NCI-H1105 (cell line): ENCODE measurements around the gene FAM24B.
"Not testable (repeated sequence)": the region's sequence is repeated elsewhere in the genome, so short reads cannot be mapped to it uniquely, and the experiment has no call there.

Experiments
- DNase-seq: peaks from one replicate; lab custom pipeline; 2025; lab: John Stamatoyannopoulos, UW

FAM24B gene

DNA sequence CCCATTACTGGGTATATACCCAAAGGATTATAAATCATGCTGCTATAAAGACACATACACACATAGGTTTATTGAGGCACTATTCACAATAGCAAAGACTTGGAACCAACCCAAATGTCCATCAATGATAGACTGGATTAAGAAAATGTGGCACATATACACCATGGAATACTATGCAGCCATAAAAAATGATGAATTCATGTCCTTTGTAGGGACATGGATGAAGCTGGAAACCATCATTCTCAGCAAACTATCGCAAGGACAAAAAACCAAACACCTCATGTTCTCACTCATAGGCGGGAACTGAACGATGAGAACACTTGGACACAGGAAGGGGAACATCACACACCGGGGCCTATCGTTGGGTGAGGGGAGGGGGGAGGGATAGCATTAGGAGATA is 21.3 kb downstream of the FAM24B start:
- DNase-seq = not testable (repeated sequence)

DNA sequence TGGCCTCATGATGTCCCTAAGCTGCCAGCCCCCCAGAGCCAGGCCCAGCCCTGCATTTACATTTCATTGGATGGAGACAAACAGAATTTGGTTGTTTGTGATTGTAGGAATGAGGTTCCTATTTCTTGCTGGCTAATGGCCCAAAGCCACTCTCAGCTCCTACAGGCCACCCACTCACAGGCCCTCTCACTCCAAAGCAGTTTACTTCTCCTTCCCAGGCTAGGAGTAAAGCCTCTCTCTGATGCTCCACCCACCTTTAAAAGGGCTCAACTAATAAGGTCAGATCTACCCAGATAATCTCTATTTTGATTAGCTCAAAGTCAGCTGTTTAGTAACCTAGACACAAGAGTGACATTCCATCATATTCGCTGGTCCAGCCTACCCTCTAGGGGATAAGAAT is 22.5 kb downstream of the FAM24B start:
- DNase-seq = no peak

DNA sequence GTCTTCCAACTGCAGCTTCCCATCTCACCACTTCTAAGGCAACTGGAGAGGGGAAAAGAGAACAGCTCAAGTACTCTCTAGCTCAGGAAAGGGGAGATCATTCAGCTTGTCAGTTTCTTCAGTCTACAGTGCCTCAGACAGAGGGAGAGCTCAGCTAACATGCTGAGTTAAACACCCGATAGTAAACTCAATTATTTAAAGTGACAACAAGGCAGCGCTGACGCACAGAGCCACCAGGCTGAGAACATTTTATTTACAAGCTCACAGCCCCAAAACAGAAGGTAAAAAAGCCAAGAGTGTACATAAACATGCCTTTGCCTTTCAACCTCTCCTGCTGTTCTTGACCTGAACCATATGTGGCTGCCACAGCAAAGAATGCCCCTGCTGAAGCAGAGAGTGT is 23.6 kb downstream of the FAM24B start:
- DNase-seq = no peak

DNA sequence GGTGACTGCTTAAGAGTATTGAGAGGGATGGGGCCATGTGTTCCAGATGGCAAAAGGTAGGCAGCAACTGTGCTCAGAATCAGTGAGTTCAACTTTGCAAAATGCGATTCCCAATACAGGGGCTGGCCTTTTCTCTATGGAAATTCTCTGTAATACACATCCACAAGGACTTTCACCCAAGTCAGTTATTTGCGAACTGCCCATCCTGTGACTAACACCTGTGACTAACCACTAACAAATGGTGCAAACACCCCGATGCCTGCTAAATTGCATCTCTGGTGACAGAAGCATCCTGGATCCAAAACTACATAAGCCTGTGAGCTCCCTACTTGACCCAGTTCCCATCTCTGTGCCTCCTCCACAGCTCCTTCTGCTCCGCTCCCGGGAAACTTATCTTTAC is 24.7 kb downstream of the FAM24B start:
- no peak for DNase-seq

DNA sequence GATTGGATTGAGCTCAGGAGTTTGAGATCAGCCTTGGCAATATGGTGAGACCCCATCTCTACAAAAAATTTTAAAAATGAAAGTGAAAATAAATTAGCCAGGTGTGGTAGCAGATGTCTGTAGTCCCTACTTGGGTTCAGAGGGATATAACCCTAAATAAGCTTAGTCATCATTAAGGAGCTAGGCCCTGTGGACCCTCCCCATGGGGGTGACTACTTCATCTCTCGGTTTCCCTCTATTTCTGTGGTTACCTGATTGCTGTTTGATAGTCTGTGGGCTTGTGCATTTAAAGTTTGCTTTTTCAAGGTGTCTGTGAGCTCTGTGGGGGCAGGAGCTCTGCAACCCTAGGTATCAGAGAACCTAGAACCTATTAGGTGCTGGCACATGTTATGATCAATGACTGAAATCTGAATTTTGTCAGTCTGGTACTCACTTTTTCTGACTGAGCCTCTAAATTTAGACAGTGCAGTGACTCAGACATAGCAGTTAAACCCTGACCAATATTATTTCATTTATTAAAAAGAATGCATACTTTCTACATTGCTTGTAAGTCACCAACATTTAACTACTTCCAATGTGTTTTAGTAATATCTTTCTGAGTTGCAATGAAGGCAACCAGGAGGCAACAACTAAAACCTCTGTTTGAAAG is 25.6 kb downstream of the FAM24B start:
- DNase-seq = no peak

DNA sequence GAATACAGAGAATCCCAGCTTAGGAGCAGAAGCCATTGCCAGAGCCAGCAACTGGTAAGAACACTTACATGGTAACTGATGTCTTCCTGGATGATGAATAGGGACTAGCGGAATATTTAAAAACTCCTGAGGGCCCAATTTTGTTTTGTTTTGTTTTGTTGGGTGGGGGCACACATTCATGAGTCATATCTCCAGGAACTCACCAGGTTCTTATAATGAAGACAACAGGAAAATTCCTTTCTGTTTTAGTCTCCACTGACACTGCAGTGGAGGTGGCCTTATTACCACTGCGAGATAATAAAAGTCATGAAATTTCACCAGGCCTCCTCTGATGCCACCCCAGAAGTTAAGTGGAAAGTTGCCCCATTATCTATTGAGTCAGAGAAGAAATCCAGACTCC is 27.1 kb downstream of the FAM24B start:
- DNase-seq = no peak

DNA sequence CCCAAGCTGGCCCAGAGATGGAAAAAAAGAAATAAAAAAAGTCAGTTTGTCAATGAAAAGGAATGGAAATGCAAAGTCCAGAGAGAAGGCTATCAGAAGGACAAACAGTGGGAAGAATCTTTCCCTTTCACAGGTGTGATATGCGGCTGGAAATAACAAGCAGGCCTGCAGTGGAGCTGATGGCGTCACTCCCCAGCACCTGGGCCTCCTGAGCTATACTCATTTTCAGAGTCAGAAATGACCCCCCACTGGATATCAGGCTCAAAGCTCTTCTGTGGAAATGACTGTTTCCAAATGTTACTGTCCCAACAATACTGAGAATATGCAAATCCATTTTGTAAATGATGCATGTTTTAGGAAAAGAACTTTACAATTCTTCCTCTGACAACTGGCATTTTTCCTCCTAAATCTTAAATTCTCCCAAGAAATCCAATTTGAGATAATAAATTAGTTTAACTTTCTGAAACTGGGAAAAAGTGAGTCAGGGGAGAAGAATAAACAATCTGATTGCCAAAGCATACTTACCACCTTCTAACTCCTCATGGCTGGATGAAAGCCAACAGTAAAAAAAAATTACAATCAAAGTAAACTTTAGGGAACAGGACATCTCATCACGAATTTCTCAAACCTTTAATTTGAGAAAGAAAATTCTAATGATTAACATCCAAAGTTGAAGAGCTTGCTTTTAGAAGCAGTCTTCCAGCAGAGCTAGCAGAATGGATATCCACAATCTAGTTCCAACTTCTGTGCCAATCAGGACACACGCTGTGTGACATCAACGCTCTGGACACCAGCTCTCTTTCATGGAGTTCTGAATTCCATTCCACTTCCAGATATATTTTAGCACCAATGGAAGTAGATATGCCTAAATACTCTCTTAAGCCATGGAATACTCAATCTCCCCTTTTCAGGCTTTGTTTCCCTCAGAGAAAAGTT is 28.4 kb downstream of the FAM24B start:
- no peak for DNase-seq

DNA sequence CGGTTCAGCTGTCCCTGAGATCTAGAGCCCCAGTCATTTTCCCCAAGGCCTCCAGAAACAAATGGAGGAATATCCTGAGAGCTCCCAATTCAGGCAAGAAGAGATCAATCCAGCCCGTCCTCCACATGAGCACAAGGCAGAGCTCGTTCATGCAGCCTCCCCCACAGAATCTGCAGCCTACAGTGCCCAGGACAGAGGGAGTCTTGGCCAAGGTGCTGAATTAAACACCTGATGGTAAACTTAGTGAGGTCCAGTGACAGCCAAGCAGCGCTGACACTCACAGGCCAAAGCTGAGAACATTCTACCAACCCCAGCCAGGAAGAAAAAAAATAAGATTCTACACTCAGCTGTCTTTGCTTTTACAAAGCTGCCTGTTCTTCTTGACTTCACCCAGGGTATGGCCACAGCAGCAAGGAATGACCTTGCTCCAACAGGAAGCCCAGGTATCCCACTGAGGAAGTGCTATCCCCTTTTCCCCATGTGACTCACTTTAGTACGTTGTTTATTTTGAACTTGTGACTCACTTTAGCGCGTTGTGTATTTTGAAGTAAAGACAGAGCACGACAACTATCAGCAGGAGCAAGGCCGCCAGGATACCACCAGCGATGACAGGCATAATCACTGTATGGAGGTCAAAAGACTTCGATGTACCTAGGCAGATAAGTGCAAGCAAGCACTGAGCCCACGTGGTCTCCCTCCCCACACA is 29.3 kb downstream of the FAM24B start:
- no peak for DNase-seq

DNA sequence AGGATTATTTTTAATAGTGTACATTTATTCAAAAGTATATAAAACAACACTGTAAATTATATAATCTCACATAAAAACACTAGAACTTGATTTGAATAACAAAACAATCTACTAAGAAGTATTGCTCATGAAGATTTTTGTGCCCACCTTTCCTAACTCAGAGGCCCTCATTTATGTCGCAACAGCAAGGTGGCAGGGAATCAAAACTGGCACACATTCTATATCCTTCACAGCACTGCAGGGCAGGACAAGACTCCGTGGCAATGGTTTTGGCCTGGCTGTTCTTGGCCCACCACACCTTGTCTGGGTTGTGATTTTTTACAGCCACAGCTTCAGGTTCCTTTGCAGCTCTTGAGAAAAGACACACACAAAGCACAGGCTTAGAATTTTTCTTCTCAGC is 30.3 kb downstream of the FAM24B start:
- DNase-seq = no peak

DNA sequence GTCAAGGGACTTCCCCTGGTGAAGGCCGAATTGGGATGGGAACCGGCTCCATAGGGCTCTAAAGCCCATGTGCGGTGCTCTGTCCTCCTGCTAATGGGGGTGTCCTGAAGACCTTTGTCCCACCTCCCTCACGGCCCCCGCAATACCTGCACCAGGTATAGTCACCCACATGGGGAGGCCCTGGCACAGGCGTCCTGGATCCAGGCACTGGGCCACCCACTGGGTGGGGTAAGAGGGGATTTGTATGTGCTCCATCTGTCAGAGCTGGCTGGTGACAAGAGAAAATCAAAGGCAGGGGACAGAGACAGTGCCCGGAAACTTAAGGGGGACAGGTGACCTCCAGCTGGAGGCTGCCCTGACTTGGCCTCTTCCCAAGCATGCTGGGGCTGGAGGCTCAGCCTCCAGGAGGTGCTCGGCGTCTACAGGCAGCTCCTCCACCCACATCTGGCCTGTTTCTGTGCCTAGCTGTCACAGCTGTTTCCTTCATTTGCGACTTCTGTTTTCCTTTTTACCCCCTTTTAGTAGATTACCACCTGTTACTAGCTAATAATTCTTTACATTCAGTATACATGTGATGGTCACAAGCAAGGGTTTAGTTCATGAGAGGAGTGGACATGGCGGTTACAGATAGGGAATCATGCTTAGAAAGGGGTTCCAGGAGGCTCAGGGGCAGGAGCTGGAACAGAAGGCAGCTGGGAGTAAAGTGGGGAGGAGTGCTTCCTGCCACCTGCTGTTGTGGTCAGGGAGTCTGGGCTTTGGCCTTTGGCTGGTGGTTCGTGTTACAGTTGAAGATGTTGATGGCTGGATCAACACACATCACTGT is 31.4 kb downstream of the FAM24B start:
- DNase-seq = no peak

DNA sequence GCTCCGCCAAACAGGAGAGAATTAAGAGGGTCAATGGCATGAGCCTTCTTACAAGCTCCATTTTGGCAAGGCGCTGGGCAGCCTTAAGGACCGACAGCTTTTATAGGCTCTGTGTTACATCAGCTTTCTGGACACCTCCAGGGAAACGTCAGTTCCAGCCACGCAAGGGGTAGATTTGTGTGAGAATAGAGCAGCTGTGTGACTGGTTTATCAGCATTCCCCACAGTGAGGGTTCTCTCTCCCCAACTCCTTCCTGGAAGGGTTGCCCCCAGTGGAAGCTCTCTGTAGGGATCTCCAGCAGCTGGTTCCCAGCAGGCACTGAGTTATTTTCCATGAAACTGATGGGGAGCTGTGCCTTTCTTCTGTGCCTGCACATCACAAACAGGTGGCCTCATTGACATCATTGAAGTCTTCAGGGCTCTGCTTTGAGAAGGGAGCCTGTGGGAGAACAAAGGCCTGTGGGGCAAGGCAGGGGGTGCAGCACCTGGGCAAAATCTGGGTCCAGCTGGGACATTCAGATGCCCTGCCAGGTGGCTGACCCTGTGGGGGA is 33.5 kb downstream of the FAM24B start, which contains the start of gene CUZD1:
Gene CUZD1, minus strand, starts transcription at position 75 of the 550 bp plus-strand sequence. Its CDS starts 14 bp downstream, at position 61.
- DNase-seq = no peak

DNA sequence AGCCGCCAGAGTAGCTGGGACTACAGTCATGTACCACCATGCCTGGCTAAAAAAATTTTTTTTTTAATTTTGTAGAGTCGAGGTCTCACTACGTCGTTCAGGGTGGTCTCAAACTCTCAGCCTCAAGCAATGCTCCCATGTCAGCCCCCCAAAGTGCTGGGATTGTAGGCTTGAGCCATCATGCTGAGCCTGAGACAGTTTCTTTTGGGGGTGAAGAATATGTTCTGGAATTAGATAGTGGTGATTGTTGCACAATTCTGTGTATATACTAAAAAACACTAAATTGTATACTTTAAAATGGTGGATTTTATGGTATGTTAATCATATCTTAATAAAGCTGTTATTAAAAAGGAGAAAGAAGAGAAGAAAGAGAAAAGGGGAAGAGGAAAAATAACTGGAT is 35.2 kb downstream of the FAM24B start:
- DNase-seq = no peak

DNA sequence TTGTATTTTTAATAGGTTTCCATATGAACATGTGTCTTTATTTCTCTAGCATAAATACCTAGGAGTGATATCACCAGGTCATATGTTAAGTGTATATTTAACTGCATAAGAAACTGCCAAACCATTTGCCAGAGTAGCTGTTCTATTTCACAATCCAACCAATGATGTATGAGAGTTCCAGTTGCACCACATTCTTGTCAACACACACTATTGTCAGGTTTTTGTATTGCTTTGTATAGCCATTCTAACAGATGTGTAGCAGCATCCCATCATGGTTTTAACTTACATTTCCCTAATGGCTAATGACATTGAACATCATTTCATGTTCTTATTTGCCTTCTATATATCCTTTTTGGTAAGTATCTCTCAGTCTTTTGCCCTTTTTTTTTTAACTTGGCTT is 37.8 kb downstream of the FAM24B start:
- DNase-seq = no peak

DNA sequence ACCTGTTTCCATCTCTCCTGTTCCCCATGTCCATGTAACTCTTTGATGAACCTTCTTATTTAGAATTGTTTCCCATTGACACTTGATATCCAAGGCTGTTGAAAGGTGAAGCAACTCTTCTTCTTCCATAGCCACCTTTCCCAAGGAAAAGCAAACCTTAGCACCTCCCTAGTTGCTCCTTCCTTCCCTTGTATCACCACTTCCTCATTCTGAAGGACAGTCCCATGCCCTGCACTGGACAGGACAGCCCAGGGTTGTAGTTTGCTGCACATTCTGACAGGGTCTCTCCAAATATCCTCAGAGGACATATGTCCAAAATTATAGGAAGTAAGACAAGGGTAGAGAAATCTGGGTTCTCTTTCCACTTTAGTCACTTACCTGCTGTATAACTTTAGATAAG is 39.9 kb downstream of the FAM24B start:
- no peak for DNase-seq

DNA sequence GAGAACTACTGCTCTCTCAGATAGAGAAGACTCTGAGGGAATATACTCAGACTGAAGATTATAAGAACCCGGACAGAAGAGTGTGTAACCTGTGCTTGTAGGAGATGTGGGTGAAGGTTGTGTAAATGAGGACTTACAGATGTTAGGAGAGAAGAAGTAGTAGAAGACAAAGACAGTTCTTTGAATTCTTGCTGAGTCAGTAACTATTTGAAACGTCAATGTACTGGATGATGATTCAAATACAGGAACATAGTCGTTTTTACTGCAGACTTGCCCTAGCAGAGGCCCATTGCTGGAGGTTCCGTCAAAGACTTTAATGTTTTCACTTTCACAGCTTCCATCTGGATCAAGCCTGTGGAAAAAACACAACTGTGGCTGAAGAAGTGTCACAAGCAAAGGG is 40.5 kb downstream of the FAM24B start:
- no peak for DNase-seq

DNA sequence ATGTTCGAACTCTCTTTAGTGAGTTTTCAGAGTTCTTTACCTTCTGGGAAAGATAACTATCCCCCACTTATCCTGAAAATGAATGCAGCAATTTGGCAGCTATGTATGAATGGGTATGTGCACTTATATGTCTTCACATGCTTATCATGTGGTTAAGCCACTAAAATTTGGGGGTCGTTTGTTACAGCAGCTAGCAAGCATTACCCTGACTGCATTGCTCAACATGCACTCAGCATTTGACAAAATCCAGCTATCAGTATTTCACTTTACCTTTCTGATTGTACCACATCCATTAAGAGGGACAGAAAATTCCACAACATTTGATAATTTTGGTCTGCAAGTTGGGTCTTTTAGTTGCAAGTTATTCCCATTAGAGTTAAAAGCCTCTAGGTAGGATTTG is 43.5 kb downstream of the FAM24B start:
- no peak for DNase-seq

DNA sequence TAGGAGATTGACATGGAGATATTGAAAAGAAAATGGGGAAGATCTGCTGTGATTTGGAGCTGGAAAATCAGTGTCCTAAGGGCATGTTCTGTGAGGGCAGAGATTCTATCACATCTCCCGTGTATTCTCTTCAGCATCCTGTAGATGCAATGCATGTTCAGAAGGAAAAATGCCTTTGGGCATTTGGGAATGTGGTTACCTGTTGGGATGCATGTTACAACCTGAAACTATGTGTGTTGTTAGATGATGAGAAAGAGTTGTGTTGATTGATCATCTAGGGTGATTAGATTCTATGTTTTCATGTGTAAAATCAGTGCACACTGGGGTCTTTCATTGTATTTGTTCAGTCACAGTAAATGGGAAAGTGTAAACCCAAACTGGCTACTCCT is 48.4 kb downstream of the FAM24B start:
- DNase-seq = no peak

DNA sequence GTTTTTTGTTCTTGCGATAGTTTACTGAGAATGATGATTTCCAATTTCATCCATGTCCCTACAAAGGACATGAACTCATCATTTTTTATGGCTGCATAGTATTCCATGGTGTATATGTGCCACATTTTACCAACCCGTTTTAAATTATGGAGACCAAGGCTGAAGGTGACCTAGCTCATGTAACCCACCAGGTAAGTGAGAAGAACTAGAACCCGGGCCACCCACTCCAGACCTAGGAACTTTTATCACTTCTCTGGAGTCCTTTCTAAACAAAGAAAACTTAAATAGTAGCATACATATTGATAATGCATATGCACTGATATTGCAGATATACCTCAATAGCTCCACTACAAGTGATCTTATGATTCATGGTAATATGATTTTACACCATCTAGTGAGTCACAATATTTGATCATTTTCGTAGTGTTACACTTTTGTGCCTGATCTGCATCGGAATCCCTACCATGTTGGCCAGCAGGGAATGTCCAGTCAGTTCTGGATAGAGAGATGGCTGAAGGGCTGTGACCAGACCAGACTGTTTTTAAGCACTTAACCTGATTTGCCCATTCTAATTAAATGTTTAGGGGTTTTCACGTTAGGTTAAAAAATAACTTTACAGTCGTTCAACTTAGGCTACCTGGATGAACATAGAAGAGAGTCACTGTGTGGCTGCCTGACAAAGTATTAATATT is 49.0 kb downstream of the FAM24B start:
- no peak for DNase-seq

DNA sequence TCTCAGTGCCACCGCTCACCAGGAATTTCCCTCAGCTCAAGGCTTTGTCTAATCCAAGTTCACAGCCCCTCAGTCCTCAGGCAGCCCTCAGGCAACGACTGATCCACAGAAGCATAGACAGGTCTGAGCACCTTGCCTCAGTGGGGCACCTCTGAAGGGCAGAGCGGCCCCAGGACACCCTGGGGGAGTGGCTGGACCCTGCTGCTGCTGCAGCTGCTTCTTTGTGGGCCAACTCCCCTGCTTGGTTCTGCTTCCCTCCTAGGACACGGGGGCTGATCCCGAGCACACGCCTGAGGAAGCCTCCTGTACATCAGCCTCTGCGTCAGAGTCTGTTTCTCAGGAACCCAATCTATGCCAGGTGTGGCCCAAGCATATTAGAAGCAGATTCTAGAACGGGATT is 49.9 kb downstream of the FAM24B start:
- no peak for DNase-seq

DNA sequence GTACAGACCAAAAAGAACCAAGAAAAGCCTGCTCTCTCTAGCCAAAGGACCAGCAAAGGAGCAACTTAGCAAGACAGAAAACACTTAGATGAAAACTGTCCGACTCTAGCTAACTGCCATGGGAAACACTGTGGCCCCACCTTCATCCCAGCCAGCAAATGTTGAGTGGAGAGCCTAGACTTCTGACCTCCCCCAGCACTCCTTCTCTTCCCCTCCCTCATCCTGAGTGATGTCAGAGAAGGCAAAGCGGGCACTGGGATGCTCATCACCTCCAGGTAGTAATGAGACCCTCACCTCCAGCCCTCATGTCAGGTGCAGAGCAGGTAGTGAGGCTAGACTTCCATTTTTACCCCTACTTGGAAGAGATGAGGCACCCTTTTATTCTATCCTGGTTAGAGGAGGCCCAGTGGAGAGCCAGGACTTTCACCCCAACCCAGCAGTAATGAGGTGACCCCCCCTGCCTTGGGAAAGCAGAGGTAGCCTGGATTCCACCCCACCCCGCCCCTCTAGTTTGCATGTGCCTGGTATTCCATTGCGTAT is 50.6 kb downstream of the FAM24B start:
- no peak for DNase-seq

DNA sequence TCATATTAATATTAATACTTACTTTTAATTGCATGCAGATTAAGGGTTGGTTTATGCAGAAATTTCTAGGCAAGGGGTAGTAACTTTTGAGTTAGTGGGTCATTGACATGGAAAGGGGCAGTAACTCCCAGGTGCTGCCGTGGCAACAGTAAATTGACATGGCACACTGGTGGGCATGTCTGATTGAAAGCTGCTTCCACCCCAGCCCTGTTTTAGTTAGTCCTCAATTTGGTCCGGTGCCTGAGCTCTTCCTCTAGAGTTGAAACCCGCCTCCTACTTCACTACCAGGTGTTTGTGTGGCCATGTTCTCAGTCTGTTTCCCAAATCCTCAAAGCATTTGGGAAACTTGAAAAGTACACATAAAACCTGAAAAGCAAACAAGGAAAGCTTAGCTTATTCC is 52.1 kb downstream of the FAM24B start:
- DNase-seq = no peak
